ENCODE measurements around the gene MRPL12.

DNA sequence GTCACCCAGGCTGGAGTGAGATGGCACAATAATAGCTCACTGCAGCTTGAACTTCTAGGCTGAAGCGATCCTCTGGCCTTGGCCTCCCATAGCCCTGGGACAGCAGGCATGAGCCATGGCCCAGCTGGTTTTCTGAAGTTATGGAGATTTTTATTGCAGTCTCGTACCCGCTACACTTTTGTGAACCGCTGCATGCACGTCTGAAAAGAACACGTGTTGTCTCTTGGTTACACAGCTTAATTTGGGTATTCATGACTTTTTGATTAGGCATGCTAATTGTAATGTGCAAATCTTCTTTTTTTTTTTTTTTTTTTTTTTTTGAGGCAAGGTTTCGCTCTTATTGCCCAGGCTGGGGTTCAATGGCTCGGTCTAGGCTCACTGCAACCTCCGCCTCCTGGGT, 22.3 kb downstream of the MRPL12 start:
- TF ChIP-seq, protein P1, sequence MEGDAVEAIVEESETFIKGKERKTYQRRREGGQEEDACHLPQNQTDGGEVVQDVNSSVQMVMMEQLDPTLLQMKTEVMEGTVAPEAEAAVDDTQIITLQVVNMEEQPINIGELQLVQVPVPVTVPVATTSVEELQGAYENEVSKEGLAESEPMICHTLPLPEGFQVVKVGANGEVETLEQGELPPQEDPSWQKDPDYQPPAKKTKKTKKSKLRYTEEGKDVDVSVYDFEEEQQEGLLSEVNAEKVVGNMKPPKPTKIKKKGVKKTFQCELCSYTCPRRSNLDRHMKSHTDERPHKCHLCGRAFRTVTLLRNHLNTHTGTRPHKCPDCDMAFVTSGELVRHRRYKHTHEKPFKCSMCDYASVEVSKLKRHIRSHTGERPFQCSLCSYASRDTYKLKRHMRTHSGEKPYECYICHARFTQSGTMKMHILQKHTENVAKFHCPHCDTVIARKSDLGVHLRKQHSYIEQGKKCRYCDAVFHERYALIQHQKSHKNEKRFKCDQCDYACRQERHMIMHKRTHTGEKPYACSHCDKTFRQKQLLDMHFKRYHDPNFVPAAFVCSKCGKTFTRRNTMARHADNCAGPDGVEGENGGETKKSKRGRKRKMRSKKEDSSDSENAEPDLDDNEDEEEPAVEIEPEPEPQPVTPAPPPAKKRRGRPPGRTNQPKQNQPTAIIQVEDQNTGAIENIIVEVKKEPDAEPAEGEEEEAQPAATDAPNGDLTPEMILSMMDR (IDR thresholded peaks at IDR 0.05; ENCODE audit: insufficient read depth, low read length, poor library complexity, severe bottlenecking), result no peak
- TF ChIP-seq EZH2phosphoT487 (conservative IDR thresholded peaks at IDR 0.05; ENCODE audit: low read length), result no peak

All from SU-DHL-6 (cell line).